Fibroblast of skin of left biceps (primary cell): Measurements from ENCODE around the gene FBXO44.
A peak's percentile ranks its signal among the peaks of the same experiment; 100 is the strongest.

Experiments
- DNase-seq, 2 experiments: peaks; one replicate each; pipeline ENCODE4 v3.0.0-alpha.2; 2013; ENCODE audit warnings: low read depth in 2 of 2

The FBXO44 gene

DNA sequence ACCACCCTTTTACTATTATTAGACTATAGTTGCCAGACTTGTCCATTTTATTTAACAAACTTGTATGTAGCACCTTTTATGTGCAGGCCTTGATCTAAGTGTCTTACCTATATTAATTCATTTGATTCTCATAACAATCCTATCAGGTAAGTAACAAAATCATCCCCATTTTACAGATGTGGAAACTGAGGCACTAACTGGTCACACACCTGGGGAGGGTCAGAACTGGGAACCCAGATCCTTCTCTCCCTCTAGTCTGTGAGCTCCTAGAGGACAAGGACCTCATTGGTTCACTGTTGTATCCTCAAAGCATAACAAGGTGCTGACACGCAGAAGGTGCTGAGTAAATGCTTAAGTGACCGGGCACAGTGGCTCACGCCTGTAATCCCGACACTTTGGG lies 15.3 kb upstream of the FBXO44 start:
- no peak for DNase-seq

DNA sequence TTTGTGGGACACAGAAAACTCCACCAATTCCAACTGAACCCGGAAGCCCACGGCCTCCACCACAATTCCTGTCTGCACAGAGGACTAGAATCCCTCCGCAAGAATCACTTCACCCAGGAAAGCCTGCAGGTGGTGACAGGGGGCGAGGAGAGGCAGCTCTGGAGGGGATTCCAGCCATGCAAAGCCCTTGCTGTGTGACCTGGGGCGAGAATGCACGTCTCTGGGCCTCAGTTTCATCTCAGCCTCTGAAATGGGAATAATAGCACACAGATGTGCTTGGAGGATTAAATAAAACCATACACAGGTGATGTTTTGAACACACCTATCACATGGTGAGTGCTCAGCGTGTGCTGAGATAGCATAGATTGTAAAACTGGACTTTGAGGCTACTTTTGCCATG lies 14.6 kb upstream of the FBXO44 start:
- no peak for DNase-seq

DNA sequence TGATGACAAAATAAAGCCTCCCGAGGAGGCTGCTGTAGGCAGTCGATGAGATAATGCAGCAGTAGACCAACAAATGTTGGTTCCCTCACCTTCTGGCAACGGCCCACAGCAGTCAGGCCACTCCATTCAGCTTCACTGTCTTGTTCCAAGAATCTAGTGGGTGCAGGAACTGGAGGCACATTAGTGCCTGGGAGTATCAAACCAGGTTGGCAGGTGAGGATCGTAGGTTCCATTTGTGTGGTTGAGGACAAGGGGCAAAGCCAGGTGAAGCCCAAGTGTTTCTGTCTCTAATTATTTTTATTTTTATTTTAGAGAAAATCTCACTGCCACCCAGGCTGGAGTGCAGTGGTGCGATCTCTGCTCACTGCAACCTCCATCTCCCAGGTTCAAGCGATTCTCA lies 13.7 kb upstream of the FBXO44 start:
- DNase-seq = no peak

DNA sequence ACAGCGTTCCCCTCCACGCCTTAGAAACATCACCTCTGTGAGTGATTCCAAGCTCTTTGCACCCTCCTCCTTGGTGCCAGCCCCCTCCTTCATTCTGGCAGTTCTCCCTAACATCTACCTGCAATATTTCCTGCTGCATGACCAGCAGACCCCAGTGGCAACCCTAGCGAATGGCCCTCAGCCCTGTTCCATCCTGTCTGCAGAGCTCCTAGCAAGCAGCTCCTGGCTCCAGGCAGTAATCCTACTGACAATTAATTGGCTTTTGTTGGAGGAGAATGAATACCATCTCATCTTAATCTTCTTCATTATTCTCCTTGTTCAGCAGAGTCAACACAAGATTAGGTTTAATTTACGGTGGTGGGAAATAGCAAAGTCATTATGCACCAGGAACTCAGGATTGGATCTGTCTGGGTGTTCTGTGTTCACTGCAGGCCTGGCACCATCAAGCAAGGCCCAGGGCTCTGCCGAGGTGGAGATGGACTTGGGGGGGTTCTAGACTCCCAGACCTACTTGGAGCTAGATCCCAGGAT lies 12.8 kb upstream of the FBXO44 start:
- no peak for DNase-seq

DNA sequence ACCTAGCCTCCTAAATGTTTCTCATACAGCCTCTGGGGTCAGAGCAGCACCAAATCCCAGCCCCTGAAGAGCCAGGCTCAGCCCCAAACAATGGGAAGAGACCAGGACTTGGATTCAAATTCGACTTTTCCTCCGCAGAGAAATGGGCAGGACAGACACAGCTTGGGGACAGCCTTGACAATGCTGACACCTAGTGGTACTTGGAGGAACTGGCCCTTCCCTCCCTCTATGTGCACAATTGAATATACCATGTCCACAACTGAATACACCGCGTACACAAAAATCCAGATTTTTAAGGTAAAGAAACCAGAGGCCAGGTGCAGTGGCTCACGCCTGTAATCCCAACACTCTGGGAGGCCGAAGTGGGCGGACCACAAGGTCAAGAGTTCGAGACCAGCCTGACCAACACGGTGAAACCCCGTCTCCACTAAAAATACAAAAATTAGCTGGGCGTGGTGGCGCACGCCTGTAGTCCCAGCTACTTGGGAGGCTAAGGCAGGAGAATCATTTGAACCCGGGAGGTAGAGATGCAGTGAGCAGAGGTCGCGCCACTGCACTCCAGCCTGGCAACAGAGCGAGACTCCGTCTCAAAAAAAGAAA lies 12.2 kb upstream of the FBXO44 start:
- peak in 1 of 2 experiments; percentile 15 for DNase-seq

DNA sequence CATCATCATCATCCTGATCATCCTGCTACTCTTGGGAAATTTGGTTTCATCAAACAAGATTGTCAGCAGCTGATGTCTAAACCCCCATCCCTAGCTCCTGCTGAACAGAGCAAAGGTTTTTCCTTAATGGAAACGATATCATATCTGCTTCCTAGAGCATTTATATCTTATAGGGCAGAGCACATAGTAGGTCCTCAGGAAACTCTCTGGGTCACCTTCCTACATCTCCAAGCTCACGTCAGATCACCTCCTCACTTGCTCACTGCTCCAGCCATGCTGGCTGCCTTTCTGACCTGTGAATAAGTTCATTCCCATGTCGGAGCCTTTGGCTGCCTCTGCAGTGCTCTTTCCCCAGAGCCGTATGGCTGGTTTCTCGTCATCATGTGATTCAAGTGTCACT lies 10.9 kb upstream of the FBXO44 start:
- no peak for DNase-seq

DNA sequence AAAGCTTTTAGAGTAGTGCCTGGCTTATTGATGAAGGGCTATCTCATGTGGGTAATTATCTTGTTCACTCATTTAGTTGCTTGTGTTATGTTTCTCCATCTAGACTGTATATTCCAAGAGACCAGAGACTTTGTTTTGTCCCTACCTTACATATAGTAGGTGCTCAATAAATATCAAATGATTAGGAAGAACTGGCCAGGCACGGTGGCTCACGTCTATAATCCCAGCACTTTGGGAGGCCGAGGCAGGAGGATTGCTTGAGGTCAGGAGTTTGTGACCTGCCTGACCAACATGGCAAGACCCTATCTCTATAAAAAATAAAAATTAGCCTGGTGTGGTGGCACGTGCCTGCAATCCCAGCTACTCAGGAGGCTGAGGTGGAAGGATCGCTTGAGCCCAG lies 9.4 kb upstream of the FBXO44 start:
- DNase-seq = no peak

DNA sequence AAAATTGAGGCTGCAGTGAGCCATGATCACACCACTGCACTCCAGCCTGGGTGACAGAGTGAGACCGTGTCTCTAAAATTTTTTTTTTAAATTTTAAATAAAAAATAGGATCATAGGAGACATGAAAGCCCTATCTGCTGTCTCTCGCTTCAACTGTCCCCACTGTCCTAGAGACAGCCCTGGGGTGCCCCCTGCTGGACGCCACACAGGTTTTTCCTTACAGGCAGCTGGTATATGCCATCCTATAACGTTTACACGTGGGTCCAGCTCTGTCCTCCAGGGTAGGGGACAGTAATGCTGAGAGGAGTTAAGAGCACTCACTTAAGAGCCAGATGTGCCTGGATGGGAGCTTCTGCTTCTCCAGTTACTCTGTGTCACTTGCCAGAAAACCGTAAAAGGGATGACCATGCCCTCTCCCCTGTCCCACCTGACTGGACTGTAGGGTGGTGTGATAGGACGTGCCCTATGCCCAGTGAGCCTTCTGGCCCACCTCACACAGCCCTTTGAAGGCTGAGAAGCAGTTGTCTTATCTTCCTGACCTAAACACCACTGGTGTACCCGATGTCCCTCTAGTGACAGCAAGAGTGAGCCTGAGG lies 8.9 kb upstream of the FBXO44 start:
- peak in 1 of 2 experiments; percentile 21 for DNase-seq

DNA sequence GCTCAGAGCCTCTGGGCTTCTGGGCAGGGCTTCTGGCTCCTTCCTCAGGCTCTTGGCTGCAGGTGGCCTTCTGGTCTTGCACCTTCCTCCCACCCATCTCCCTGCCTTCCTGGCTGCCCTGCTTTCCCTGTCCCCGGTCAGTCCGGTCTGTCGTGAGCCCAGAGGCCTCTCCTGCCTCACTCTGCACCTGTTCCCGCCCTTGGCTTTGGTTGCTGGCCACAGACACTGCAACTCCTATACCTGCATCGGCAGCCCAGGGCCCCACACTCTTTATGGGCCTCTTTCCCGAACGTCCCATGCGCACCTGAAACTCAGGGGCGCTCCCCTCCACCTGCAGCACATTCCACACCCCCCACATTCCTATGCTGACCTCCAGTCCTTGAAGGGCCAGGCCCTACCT lies 8.4 kb upstream of the FBXO44 start:
- DNase-seq = no peak

DNA sequence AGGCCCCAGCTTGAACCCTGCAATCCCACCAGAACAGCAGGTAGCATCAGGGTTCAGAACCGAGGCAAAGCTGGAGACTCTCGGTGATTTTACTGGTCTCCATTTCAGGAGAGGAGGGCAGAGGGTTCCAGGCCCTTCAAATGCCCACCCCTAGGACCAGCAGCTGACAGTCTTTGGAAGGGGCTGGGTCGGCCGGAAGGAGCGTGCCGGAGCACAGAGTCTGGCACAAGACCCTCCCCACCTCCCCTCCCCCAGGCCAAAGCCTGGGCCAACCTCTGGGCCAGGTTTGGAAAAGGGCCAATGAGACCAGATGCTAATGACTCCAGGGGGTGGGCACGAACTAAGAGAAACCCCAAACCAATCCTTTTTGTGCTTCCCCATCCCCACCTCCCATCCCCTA lies 7.3 kb upstream of the FBXO44 start:
- DNase-seq = no peak

DNA sequence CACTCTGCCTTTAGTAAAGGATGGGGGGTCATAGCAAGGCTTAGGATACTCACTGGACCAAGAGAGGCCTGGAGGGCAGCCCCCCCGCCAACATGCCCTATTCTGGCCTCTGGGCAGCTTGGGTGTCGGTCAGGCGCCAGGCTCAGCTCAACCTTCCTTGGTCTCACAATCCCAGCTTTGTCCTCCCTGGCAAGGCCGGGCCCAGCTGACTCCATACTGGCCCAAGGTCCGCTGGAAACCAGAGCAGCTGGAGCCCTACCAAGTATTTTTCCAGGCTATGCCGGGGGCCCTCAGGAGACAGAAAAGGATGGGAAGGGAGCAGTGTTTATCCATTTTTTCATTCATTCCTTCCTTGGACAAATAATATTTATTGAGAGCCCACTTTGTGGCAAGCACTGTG lies 6.6 kb upstream of the FBXO44 start:
- DNase-seq = no peak

DNA sequence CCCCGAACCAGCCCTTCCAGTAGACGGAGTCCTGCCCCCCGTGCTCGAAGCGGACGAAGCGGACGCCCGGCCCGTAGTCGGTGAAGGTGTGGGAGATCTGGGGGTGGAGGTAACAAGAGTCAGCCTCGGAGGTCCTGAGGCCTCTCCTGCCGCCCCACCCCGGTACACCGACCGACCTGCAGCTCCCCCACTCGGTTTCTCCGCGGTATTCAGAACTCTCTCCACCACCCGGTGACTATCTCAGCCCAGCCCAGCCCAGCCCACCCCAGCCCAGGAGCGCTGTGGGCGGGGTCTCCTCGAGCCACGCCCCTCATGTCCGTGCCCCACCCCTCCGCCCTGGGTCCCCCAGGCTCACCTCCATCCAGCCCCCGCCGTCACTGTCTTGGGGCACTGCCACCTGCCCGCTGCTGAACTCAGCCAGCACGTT lies 5.9 kb upstream of the FBXO44 start:
- DNase-seq = no peak

DNA sequence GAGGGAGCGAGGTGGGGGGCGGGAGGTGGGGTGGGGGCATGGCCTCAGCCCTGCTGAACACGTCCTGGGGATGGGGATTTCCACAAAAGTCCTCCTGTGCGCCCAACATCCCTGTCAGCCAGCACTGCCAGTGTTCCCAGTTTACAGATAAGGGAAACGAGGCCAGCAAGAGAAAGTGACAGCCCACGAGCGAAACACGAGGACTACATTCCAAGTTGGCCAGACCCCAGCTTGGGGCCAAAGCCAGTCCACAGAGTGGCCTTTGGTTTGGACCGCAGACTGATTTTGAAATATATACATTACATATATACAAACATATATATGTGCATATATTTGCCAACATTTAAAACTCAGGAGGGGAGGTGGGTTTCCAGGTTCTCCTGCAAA lies 5.4 kb upstream of the FBXO44 start:
- DNase-seq = no peak

DNA sequence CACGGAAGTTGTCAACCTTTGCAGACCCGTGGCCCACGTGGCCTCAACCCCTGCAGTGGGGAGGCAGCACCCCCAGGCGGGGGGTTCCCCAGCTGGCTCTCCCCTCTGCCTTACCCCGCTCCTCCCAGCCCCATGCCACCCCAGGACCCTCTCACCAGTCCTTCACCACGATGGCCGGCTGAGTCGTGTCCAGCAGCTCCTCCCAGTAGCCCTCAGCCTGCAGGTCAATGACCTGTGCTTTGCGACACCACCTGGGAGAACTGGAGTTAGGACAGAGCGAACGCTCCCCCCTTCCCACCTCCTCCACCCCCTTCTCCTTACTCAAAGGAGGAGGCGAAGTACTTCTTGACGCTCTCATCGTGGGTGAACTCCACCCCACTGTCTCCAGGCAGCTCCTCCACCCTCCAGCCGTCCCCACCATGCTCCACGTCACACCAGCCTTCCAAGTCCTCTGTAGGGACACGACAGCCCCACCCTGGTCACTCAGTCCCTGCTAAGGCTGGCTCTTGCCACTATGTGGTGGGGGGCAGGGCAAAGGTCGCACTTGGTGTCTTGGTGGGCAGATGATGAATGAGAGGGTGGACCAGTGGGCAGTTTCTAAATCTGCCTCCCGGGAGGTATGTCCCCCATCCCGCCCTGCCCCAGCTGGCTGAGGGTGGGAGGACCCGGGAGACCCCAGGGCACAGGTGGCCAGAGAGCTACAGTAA lies 4.9 kb upstream of the FBXO44 start:
- no peak for DNase-seq

DNA sequence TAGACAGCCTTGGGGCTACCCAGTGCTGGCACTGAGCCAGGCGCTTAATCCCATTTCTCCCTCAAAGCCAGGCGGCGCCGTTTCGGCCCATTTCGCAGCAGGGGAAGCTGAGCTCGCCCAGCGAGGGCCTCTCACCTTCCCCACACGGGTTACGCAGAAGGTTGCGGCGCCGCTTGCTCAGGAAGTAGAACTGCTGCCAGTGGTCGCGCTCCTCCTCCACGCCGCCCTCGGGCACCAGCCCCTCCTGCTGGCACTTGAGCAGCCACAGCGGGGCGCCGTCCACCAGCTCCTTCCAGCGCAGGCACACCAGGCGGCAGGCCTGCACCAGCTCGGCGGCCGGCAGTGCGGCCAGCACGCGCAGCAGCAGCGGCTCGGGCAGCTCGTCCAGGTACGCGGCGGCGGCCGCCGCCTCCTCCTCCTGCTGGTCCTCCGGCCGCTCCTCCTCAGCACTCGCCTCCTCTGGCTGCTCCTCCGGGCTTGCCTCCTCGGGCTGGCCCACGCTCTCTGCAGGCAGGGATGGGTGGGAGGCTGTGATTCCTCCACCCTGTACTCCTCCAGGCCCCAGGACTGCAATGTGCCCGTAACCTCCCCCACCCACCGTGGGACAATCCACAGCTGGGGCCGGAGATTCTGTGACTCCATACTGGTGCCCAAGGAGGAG lies 4.2 kb upstream of the FBXO44 start:
- no peak for DNase-seq

DNA sequence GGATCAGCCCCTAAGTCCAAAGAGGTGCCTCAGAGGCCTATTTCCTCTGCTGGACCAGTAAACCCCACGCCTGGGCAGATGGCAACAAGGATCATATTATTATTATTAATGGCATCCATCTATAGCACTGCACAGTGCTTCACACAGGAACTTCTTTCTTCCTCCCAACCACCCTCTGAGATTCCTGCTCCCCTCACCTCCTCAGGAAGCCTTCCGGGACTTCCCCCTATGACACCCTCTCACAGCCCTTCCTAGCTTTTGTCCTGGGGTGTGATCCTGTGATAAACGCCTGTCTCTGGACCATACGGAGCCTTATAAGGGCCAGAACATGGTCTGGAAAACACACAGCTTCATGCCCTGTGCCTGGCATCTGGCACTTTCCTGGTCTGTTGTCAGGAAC lies 3.7 kb upstream of the FBXO44 start:
- no peak for DNase-seq

DNA sequence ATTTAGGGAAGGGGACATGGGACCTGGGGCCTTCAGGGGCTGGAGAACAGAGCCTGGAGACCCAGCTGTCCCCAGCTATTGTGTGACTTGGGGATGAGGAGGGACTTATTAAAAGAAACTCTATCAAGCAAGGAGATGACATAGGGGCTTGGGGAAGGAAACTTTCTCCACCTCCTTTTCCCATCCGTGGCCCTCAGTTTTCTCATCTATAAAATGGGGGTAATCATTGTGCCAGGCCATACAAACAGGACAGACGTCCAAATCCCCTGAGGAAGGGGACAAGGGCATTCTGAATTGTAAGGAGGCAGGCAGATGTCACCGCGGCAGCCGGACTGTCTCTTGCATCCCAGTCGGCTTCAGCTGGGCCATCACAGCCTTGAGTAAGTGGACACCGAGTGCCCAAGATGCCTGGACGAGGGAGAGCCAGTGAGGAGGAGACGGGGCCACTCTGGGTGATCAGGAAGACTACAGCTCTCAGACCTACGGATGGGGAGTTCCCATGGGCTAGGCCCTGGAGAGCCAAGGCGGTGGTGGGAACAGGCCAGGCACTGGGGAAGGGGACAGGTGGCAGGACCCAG lies 2.4 kb upstream of the FBXO44 start:
- DNase-seq = no peak

DNA sequence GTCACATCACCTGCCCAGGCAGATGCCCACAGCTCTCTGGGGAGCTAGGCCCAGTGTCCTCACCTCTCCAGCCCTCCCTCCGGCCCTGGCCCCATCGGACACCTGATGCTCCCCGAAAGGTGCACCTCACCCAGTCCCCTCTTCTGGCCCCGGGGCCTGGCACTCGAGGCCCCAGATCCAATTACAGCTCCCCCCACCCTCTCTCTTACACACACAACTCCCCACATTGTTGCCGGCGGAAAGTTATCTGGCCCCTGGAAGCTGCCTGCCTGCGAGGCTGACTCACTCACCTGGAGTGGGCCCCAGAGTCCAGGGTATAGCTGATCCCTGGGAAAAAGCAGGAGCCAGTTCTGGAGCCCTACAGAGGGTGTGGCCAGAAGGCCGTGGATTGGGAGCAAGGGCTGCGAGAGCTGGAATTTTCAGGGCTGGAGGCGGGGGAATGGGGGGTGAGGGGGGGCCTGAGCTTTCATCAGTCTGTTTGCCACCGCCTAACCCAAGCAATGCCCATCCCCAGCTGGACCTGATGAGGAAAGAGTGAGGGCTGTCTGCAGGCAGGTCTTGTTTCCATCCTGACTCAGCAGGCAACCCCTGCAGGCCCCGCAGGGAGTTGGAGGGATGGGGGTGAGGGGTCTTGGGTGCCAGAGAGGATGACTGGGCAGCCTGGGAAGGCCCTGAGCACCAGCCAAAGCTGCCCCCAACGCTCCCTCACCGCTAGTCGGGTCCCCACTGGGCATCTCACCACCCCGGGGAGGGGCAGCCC lies 1.4 kb upstream of the FBXO44 start:
- no peak for DNase-seq

DNA sequence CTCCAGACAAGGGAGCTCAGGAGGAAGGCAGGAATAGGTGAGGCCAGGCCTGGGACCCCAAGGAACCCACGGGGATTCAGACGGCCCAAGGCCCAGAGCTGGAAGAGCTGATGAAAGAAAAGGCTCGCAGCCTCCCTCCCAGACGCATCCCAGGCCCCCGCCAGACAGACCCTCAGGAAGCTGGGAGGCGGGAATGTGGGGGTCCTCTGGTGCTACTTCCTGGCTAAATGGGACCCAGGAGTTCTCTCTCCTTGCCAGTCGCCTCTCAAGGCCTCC lies 878 bp upstream of the FBXO44 start:
- no peak for DNase-seq

DNA sequence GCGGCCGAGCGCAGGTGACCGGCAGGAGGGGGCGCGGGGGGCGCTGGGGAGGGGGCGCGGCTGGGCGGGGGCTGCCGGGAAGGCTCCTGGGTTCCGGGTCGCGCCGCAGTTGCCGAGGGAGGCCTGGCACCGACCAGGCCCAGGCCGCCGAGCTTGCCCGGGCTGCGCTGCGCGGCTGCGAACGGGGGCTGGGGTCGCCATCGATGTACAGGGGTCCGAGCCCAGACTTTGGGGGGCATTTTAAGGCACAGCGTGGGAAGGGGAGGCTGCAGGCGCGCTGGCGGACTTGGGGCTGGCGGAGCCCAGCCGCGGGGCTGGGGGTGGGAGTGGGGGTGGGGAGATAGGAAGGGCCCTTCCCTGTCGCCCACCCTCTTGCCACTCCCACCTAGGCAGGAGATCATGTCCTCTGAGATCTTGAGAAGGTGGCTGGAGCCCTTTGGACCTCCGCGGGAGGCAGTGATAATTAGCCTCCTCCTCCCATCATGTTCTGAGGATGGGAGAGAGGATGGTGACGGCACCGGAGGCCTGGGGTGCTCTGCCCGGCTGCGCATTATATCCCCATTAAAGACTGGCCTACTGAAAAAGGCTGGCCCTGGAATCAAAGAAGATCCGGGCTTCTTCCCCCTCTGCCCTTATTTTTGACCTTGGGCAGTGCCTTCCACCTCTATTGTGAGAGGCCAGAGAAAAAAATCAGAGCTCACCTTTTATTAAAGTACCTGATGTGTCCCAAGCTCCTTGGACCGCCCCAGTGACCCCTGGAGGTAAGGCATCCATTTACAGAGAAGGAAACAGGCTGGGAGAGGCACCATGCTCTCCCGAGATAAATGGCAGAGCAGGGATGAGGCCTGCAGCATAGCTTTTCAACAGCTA lies 497 bp downstream of the FBXO44 start:
- DNase-seq = no peak

DNA sequence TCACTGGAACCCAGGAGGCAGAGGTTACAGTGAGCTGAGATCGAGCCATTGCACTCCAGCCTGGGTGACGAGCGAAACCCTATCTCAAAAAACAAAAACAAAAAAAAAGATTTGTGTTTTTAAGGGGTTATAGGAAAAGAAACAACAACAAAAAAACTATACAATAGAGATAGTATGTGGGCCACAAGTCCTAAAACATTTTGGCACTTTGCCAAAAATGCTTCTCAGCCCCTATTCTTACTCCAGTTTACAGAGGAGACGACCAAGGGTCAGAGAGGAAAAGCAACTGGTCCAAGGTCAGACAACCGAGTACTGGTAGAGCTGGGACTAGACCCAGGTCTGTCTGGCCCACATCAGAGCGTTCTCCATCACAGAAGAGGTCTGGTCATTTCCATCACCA lies 3.0 kb downstream of the FBXO44 start:
- DNase-seq = no peak
